NCI-H2029 treated with DMSO at 0.1 percent for 48 hours (cell line): ENCODE results near the gene MACROD2.
"Not testable (repeated sequence)": the region's sequence is repeated elsewhere in the genome, so short reads cannot be mapped to it uniquely, and the experiment has no call there.

Experiments
- DNase-seq: peaks from one replicate; lab custom pipeline; 2025; lab: John Stamatoyannopoulos, UW

MACROD2 gene

DNA sequence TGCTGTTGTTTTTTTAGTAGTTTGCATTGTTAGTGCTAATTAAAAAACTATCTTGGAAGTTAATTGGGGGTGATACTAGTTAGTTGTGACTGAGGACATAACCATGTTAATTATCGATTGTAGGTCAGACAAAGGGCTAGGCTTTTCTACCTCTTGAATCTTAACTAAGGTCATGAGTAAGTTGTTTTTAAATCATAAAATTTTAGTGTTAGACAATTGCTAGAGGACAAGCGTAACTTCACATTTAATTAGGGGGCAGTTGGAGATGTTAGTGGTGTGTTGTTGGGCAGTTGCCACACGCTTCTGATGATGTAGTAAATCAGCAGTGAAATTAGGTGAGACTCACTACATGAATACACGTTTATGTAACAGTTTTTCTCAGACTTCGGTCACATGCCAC is 961.2 kb downstream of the MACROD2 start:
- no peak for DNase-seq

DNA sequence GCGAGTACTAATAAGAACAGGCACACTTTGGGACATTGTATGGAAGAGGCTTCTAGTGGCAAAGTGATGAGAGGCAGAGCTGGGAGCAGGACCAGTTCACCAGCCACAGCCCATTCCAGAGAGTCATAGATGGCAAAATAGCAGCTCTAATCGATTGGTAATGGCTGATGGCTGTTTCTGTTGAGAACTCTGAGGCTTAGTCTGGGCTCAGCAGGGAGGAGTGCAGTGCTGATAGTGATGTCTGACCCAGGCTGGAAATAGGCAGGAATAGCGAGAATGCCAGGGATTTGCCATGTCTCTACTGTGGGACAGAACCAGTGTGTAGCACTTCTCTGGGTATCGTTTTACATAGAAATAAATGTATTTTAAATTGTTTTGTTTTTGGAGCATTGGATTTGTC is 962.1 kb downstream of the MACROD2 start:
- DNase-seq = no peak

DNA sequence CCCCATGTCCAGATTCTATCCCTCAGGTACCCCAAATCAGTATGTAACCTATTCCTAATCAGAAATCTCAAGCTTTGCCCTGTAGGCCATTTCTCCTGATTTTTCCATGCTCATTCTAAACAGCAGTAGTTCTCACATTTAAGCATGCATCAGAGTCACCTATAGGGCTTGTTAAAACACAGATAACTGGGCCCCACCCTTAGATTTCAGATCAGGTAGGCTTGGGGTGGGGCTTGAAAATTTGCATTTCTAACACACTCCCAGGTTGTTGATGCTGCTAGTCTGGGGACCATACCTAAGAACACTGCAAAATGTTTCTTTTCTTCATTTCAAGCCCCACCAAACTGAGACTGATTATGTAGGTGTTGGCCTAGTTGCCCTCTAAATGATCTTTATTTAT is 963.3 kb downstream of the MACROD2 start:
- no peak for DNase-seq

DNA sequence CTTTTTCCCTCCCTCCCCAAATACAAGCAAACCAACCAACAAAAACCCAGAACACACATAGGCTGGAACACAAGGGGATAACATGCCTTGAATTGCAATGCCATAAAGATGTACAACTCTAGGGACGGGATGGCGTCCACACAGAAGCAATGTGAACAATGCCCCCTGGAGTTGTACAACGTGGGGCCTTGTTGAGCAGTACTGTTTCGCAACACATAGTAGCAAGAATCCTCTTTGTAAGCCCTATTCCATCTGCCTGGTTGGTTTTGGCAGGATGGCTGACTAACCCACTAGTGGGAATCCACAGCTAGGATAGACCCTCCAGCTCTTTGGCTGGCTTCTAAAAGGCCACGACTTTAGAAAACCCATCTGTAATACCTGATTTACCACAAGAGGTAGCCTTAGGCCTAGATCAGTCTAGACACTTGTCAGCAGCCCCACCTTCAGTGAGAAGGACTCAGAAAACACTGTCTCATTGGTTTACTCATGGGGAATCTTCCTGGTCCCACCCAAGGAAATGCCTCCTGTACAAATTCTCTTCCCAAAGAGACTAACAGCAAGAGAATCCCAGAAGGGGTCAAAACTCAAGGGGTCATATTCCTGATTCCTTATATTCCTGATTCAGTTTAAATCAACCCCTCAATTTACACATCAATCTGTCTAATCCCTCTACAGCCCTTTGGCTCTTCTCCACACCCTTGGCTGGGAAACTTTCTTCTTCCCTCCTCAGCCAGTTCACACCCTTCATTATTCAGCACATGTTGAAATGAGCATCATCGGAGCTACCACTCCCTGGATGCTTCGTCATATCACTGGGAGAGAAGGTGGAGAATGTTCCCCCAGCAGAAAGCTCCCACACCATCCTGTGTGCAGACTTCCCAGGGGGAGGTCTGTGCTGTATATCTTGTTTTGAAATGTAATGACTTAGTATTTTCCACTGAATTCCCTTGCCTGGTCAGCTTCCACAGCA is 964.5 kb downstream of the MACROD2 start:
- no peak for DNase-seq

DNA sequence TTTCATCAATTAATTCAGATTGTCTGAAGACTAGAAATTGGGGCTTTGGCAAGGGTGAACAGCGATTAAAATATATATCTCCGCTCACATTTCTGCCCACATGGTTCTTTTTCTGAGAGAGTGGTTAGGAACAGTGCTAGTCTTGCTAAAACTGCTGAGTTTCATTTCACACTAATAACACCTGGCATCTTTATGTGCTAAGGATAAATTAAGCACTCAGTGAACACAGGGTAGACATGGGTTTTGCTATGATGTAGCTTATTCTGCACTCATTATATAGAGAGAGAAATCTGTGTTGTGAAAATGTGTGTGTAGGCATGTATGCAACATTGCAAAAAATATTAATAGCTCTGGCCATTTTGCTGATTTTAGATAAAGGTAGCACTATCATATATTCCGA is 965.5 kb downstream of the MACROD2 start:
- no peak for DNase-seq

DNA sequence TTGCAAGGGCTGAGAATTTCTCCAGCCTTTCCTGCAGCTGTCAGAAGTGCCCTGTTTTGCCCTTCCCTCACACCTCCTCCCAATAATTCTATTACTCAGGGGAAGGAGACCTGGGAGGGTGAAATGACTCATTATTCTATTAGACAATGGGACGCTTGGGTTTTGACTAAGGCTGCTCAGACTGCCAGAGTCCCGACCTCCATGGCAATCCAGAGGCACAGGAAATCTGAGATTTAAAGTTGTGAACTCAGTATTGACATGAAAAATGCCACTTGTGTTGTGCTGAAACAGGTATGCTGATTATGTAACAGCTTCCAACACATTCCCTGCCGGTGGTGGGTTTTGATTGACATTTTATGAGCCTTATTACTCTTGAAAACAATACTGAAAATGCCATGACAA is 967.9 kb downstream of the MACROD2 start:
- DNase-seq = no peak

DNA sequence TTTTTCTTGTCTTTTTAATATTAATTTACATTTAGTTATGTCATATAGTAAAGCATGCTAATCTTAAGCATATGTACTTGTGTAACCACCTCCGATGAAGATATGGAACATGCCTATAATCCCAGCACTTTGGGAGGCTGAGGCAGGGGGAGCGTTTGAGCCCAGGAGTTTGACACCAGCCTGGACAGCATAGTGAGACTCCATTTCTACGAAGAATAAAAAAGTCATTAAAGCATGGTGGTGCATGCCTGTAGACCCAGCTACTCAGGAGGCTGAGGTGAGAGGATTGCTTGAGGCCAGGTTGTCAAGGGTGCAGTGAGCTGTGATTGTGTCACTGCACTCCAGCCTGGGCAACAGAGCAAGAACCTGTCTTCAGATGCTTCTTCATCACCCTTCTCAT is 970.9 kb downstream of the MACROD2 start:
- no peak for DNase-seq

DNA sequence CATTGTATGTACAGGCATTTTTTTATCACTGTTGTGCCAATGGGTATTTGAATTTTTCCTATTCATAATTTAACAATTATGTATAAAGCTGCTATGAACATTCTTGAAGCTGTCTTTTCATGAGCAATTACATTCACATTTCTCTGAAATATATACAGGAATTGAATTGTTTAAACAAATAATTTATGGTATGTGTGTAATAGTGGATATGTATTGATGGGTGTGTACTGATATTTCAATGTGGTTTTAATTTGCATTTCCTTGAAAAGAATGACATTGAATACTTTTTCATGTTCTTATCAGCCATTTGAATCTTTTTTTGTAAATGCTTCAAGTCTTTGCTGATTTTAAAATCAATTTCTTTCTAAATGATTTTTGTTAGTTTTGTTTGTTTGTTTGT is 971.5 kb downstream of the MACROD2 start:
- no peak for DNase-seq

DNA sequence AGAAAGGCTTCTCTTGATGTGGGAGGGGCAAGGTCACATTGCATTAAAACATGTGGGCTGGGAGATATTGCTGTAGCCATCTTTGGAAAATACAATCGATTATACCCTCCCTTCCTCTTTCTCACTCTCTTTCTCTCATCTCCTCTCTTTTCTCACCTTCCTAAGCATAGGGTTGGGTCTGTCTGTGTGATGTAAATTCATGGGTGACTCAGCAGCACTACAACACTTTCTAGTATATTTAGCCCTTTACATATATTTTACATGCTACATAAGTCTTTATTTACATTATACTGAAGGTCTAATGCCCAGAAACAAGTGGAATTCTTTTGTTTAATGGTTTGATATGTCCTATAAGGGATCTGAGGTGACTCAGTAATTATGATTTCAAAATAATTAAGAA is 976.9 kb downstream of the MACROD2 start:
- no peak for DNase-seq

DNA sequence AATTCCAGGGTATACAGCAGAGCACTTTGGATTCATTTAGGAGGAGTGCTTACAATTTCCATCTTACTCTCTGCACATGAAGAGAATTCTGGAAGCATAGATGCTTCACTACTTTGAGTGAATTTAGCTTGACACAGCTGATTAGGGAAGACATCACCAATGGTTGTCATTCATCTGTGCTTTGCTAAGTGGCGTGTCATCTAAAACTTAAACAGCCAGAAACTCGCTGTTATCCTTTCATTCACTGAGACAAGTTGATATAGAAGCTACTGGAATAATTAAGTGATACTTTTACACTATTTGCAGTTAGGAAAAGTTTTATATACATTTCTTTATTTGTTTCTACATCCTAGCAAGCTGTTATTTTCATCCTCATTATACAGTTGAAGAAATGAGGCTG is 977.4 kb downstream of the MACROD2 start:
- DNase-seq = no peak

DNA sequence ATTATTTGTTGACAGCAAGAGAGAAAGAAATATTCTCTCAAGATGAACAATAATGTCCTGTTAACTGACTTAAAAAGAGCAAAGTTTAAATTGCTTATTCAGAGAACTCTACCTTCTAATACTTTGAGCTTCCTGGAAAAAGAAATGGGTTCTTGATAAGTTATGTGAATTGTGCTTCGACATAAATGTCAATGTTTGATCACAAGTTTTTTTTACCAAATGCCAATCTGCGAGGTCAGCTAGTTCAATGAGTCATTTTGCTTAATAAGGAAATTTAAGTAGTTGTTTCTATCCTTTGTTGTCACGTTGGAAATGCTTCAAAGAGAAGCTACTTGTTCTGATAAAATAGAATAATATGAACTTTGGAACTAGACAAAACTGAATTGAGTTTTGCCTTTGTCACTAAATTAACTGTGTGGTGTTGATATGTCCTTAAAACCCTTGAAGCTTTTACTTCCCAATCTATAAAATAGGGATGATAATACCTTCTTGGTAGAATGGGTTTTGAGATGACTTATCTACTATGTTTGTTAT is 984.2 kb downstream of the MACROD2 start:
- DNase-seq = no peak

DNA sequence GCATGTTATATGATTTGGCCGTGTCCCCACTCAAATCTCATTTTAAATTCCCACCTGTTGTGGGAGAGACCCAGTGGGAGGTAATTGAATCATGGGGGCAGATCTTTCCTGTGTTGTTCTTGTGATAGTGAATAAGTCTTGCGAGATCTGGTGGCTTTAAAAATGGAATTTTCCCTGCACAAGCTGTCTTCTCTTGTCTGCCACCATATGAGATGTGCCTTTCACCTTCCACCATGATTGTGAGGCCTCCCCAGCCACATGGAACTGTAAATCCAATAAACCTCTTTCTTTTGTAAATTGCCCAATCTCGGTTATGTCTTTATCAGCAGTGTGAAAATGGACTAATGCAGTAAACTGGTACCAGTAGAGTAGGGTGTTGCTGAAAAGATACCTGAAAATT is 986.2 kb downstream of the MACROD2 start:
- DNase-seq = not testable (repeated sequence)

DNA sequence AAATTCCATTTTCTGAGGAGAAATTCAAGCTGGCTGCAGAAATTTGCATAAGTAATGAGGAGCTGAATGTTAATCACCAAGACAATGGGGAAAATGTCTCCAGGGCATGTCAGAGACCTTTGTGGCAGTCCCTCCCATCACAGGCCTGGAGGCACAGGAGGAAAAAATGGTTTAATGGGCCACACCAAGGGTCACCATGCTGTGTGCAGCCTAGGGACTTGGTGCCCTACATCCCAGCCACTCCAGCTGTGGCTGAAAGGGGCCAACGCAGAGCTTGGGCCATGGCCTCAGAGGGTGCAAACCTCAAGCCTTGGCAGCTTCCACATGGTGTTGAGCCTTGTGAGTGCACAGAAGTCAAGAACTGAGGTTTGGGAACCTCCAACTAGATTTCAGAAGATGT is 987.0 kb downstream of the MACROD2 start:
- not testable (repeated sequence) for DNase-seq

DNA sequence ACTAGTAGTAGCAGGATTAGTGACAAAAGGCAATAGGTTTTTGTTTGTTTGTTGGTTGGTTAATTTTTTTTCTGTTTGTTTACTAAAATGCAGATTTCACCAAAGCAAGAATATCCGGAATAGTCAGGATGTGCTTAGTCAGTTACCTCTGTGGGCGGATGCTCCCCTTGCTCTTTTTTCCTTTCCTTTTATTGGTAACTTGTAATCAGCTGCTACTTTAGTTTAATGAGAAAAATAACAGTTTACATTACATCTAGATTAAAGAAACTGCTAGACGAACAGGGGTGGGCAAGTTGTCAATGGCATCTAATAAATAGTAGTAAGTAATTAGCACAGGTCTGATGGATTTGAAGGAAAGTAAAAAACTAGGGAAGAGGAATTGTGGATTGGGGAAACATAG is 989.0 kb downstream of the MACROD2 start:
- DNase-seq = no peak

DNA sequence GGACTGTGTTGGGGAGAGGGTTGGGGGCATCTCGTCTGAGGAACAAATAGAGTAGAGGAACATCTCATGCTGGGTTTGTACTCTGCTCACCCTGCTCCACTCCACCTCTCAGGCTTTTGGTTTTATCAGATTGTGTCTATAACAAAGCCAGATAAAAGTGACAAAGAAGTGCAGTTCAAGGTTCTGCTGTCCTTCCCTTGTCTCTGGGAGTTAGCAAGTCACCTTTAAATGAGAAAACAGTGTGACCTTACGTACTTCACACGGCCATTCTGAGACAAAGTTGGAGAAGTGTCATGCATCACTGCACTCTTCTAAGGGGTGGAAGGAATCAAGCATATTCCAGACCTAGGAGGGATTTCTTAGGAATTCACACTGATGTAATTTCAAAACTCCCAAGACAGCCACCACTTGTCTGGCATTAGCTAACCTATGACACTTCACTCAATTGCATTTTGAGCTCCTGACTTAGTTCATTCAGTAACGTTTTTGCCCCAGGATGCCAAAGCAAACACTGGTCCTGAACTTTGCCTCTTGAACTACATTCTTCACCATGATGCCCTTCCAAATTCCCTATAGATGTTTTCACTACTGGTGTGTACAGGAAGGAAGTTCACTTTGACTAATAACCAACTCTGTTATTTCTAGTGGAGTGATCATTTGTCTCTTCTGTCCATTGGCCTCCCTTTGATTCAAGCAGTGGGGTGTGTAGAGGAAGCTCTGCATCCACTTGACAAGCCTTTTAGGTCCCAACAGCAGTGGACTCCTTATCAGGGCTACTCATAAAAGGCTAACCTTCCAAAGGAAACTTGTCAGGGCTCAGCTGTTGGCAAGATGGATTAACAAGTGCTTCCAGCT is 989.7 kb downstream of the MACROD2 start:
- no peak for DNase-seq

DNA sequence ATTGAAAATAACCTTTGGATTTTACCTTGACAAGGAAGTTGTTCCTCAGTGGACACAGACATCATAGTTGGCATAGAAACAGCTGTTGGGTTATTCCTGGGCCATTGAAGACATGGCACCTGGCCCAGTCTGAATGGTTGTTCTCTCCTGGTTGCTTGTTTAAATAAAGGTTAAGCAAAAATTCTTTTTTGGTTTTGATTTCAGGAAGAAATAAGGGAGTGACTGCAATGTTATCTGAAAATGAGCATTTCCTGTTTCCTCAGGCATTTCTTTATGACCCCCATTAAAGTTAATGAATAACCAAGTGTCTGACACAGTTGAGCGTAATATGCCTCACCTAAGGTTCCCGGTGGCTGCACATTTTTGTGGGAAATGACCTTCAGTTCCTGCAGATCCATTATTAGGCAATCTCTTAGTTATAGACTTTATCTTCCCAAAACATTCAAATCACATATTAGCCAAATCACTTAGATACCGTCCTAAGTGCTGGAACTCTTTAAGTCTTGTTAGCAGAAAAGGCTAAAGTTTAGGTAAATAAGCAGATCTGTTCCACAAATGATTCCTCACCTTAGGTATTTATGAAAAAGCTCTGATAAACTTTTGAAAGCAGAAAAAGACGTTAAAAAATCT is 990.8 kb downstream of the MACROD2 start:
- DNase-seq = peak; percentile 91

DNA sequence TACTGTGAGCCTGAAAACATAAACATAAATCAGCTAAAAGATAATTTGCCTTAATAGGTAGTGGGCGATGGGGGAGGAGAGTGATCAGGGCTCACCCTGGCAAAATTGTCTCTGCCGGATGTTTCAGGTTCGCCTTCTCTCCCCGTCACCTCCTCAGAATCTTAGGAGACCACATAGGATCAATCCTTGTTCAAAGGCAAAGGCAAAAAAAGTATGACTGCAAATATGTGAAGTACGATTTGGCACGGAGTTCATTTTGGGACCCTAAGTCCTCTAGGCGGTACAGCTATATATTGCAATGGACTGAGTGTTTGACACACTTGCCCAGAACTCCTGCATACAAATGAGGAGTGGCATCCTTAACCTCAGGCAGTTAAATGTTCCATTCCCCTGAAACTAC is 991.3 kb downstream of the MACROD2 start:
- DNase-seq = no peak

DNA sequence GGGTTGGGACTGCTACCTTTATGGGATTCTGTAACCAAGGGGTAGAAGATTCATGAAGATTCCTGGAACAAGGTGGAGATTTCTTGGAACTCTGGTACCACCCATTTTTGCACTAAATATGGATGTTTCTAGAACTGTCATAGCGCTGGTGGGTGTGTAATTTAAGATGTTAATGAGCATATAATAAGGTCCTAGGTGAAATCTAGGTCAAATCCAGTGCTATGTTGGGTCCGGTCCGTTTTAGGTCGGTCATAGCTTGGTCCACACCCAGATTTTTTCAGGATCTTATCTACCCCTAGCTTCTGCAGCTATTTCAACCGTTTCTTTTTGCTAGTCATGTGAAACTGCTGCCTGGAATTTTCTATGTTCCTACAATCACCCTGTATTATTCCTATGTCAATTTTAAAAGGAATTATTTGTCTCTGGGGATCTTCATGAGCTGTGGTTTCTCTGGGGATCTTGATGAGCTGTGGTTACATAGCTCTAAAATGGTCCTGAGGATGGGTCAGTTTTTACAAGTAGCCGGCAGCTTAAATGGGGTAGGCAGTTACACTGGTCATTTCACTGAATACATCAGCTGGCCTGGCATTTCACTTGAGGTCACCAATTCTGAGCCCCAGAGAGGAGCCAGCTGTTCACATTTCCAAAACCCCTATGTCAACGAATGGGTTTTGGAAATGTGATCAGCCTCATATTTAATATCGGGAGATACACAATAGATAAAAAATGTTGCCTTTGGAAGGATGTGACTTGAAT is 994.4 kb downstream of the MACROD2 start:
- DNase-seq = no peak

DNA sequence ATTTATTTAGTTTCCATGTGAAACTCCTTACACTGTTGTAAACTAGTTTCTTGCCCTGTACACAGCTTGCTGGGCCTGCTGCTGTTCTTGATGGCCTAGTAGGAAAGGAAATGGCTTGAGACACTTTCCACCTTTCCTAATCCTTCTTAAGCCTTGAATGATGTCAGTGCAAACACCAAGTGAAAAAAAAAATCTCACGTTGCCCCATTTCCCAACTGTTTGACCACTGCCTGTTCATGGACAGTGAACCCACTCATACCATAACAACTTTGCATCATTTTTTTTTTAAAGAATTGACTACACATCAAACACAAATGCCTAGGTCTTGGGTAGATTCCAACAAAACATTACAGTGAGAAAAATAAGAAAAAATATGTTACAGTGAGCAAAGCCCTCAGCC is 995.7 kb downstream of the MACROD2 start:
- no peak for DNase-seq

DNA sequence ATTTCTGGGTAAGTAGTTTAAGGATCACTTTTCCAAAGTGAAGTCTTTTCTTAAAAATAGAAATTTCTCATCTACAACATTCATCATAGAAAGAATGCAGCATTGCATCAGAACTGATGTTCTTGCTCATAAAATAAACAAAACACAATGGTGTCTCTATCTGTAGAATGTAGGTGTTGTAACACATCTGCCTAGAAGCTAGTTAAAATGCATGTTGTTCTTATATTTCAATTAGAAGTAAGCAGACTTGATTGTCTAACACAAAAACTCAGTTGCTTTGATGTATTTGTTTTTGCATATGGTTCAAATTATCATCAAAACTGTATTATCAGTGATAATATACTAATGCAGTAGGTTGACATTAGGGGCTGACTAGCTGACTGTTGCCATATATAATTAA is 996.8 kb downstream of the MACROD2 start:
- DNase-seq = no peak

DNA sequence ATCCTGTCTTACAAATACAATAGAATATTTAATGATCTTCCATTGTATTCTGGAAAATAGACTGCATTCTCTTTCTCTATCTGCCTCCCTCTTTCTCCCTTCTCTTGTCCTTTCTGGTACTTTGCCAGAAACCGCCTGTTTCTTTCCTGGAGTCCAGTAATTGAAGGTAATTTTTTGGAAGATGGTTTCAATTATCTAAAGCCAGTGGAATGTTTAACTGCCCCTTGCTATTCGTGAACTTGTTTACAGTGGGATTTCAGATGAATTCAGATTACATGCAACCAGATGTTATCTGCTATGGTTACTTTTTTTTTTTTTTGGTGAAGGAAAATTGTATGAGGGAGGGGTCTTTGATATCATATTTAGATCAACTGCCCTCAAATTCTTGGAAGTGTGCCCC is 997.6 kb downstream of the MACROD2 start:
- no peak for DNase-seq
